PFSK-1 (cell line): ENCODE data around the gene ZNF71.

Source experiments
- FOXP2 ChIP-seq: optimal IDR thresholded peaks from 2 replicates; pipeline ENCODE3; 2011; ENCODE audit warnings: borderline replicate concordance, control low read depth, inconsistent platforms; ENCODE audit not compliant: insufficient read depth; ENCODE audit errors: extremely low read length, extremely low read depth
- POLR2AphosphoS5 ChIP-seq: IDR thresholded peaks from 2 replicates; pipeline ENCODE4 v1.6.1; 2012; ENCODE audit warnings: low read depth, mild to moderate bottlenecking, control low read depth, low read length, moderate library complexity
- REST ChIP-seq, 2 experiments: IDR thresholded peaks; 2 replicates each; pipeline versions ENCODE4 v1.6.1 to v1.8.0; 2011 to 2012; ENCODE audit warnings: low read depth in 2 of 2, low read length in 2 of 2, control low read depth in 1 of 2, inconsistent platforms in 1 of 2, mild to moderate bottlenecking in 1 of 2, moderate library complexity in 1 of 2; ENCODE audit not compliant: insufficient read depth in 1 of 2
- SIN3A ChIP-seq: IDR thresholded peaks from 2 replicates; pipeline ENCODE4 v1.6.1; 2012; ENCODE audit warnings: mild to moderate bottlenecking, low read length, moderate library complexity, borderline replicate concordance; ENCODE audit not compliant: insufficient read depth
- TAF1 ChIP-seq: IDR thresholded peaks from 2 replicates; pipeline ENCODE4 v1.6.1; 2012; ENCODE audit warnings: low read length, control low read depth, borderline replicate concordance; ENCODE audit not compliant: insufficient read depth

Gene ZNF71

GRCh38 chr19:56603829-56604228 lies 8.7 kb downstream of the ZNF71 start:
- TF ChIP-seq REST (IDR thresholded peaks at IDR 0.05; ENCODE audit: insufficient read depth in 1 of 2, low read depth in 2 of 2, low read length in 2 of 2) (no peak), SIN3A (no peak), FOXP2 (no peak), TAF1 (no peak), POLR2AphosphoS5 (no peak)

GRCh38 chr19:56608274-56608964 lies 13.3 kb downstream of the ZNF71 start:
- TF ChIP-seq REST (IDR thresholded peaks at IDR 0.05; ENCODE audit: insufficient read depth in 1 of 2, low read depth in 2 of 2, low read length in 2 of 2) (no peak), SIN3A (no peak), TAF1 (no peak), POLR2AphosphoS5 (no peak), FOXP2 (no peak)

- TF ChIP-seq TAF1 (no peak), SIN3A (no peak), REST (IDR thresholded peaks at IDR 0.05; ENCODE audit: insufficient read depth in 1 of 2, low read depth in 2 of 2, low read length in 2 of 2) (no peak), FOXP2 (no peak), POLR2AphosphoS5 (no peak)
Observed at GRCh38 chr19:56611288-56611687, 16.2 kb downstream of the ZNF71 start.

- TF ChIP-seq REST (IDR thresholded peaks at IDR 0.05; ENCODE audit: insufficient read depth in 1 of 2, low read depth in 2 of 2, low read length in 2 of 2) = no peak
Observed at GRCh38 chr19:56612737-56613136, 17.6 kb downstream of the ZNF71 start.

GRCh38 chr19:56613639-56614038 lies 18.5 kb downstream of the ZNF71 start:
- no peak for TF ChIP-seq REST (IDR thresholded peaks at IDR 0.05; ENCODE audit: insufficient read depth in 1 of 2, low read depth in 2 of 2, low read length in 2 of 2)
